Stromal cell of bone marrow (primary cell): ENCODE measurements around the gene TAF12.
"Not testable (repeated sequence)": the region's sequence is repeated elsewhere in the genome, so short reads cannot be mapped to it uniquely, and the experiment has no call there.

ENCODE experiments used
- DNase-seq: peaks from one replicate; pipeline ENCODE4 v3.0.0-alpha.2; 2012; ENCODE audit warnings: low read depth

TAF12 gene

DNA sequence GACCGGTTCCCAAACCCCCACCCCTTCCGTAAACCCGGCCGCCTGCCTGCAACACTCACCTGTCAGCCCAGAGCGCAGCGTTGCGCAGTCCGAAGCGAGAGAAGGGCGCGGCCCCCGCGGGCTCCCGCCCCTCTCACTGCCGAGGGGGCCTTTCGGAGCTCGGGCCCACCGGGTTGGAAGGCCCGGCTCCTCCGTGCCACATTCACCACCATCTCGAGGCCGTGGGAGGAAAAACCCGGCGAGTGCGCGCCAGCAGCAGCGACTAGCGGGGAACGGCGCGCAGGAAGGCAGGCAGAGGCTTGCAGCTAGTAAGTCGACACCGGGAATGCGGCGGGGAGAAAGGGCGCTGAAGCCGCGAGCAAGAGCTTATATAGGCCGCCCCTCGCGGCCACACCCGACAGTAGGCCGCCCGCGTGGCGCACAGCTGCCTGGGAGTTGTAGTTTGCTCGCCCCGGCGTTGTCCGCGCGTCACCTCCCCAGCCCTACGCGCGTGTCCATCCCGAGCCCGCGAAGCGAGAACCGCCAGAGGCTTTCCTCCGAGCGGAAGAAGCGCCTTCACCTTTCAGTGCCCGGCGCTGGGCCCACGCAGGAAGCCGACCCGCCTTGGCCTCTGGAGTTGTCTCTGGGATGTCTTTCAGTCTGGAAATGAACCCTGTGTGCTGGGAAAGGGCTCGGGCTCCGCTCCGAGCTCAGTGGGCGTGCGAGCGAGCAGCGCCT is 61.2 kb downstream of the TAF12 start:
- peak; percentile 89 for DNase-seq

DNA sequence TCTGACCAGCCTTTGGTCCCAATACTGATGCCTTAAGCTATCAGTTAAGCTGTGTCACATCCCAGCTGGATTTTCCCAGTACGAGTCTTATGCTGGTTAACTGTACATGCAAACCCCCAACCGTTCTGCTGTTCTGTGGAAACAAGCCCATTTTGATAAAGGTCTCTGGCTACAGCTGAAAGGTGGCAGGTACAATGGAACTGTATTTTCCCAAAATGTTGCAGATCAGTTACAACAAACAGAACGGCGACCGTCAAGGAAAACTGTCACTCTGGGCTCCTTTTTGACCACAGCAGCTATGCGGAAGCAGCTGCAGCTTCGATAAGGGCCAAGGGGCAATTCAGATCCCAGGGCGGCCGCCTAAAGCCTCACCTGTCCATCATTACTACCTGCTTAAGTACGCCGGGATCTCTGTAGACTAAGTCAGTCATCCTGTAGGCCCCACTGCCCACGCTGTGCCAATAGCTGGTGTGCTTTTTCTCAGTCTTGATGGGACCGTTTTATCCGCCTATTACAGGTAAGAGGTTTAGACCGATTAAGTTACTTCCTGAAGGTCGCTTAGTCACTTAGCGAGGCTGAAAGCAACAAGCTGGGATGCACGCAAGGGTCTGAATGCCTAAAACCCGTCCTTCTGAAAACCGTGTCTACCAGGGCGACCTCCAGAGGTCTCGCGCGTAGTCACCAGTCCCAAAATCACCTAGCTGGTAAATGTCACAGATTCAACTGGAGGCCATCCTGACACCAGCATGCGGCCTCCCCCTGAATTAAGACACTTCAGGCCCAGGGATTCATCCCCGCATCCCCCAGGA is 61.9 kb downstream of the TAF12 start:
- DNase-seq = no peak

GRCh38 chr1:28579401-28579800 is 63.5 kb downstream of the TAF12 start:
- no peak for DNase-seq

GRCh38 chr1:28578696-28579218 is 64.1 kb downstream of the TAF12 start:
- DNase-seq = no peak

- no peak for DNase-seq
These were observed 64.9 kb downstream of the TAF12 start for GRCh38 chr1:28577738-28578536.

- DNase-seq = no peak
These were observed 65.7 kb downstream of the TAF12 start for GRCh38 chr1:28577052-28577678.

- DNase-seq = no peak
These were observed 69.3 kb downstream of the TAF12 start for GRCh38 chr1:28573564-28573963.

DNA sequence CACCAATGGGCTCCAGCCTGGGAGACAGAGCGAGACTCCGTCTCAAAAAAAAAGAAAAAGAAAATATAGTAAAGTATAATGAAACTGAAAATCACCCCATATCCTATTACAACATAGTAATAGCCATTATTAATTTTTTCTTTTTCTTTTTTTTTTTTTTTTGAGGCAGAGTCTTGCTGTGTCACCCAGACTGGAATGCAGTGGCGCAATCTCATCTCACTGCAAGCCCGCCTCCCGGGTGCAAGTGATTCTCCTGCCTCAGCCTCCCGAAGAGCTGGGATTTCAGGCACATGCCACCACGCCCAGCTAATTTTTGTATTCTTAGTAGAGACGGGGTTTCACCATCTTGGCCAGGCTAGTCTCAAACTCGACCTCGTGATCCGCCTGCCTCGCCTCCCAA is 70.0 kb downstream of the TAF12 start:
- not testable (repeated sequence) for DNase-seq

GRCh38 chr1:28571911-28572310 is 71.0 kb downstream of the TAF12 start:
- DNase-seq = no peak

- DNase-seq = no peak
These were observed 75.9 kb downstream of the TAF12 start for GRCh38 chr1:28566931-28567330.

- no peak for DNase-seq
These were observed 77.1 kb downstream of the TAF12 start for GRCh38 chr1:28565726-28566125.

- DNase-seq = no peak
These were observed 77.8 kb downstream of the TAF12 start for GRCh38 chr1:28565040-28565439.

DNA sequence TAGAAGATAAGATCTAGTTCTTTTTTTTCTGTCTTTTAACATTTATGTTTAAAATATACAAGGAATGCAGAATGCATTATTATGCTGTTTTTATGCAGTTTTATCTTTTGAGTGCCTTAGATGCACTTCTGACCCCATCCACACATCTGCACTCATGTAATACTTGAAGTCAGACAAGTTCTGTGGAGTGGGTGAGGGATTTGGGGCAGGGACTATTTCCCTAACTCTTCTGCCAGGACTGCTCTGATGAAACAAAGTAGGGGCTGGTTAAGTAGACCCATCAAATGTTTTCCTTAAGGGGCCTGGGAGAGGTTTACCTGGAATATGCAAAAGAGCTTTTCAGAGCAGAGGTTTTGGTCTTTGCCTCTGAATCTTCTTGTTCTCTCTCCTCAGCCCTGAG is 78.6 kb downstream of the TAF12 start:
- no peak for DNase-seq

- no peak for DNase-seq
These were observed 82.0 kb downstream of the TAF12 start for GRCh38 chr1:28560886-28561285.
